ENCODE data around the gene UTP11.
"Not testable (repeated sequence)": the region's sequence is repeated elsewhere in the genome, so short reads cannot be mapped to it uniquely, and the experiment has no call there.

Gene UTP11

GRCh38 chr1:38012363-38013226, at the start of gene UTP11:
TSS of gene UTP11 (plus strand) at chr1:38012734. CDS start at chr1:38012803, 69 bp downstream.
- peak; percentile 95 for DNase-seq (ENCODE audit: low spot score)

GRCh38 chr1:37964106-37964505, 48.4 kb upstream of the UTP11 start:
- not testable (repeated sequence) for DNase-seq (ENCODE audit: low spot score)

GRCh38 chr1:37965301-37965700, 47.2 kb upstream of the UTP11 start:
- no peak for DNase-seq (ENCODE audit: low spot score)

- not testable (repeated sequence) for DNase-seq (ENCODE audit: low spot score)
Observed at GRCh38 chr1:37973684-37974083, 38.9 kb upstream of the UTP11 start.

- no peak for DNase-seq (ENCODE audit: low spot score)
Observed at GRCh38 chr1:37974567-37974966, 38.0 kb upstream of the UTP11 start.

- peak; percentile 55 for DNase-seq (ENCODE audit: low spot score)
Observed at GRCh38 chr1:37975083-37975482, 37.5 kb upstream of the UTP11 start.

GRCh38 chr1:37978541-37978940, 34.0 kb upstream of the UTP11 start:
- no peak for DNase-seq (ENCODE audit: low spot score)

GRCh38 chr1:37983546-37983945, 29.0 kb upstream of the UTP11 start:
- DNase-seq (ENCODE audit: low spot score) = no peak

GRCh38 chr1:37987679-37988078, 24.9 kb upstream of the UTP11 start:
- DNase-seq (ENCODE audit: low spot score) = no peak

GRCh38 chr1:37989361-37989930, 23.1 kb upstream of the UTP11 start:
- peak; percentile 34 for DNase-seq (ENCODE audit: low spot score)

- no peak for DNase-seq (ENCODE audit: low spot score)
Observed at GRCh38 chr1:37994886-37995566, 17.5 kb upstream of the UTP11 start.

- DNase-seq (ENCODE audit: low spot score) = peak; percentile 53
Observed at GRCh38 chr1:37995751-37996345, 16.7 kb upstream of the UTP11 start.

- no peak for DNase-seq (ENCODE audit: low spot score)
Observed at GRCh38 chr1:37997256-37998088, 15.1 kb upstream of the UTP11 start.

GRCh38 chr1:37998089-37998808, 14.3 kb upstream of the UTP11 start:
- DNase-seq (ENCODE audit: low spot score) = no peak

GRCh38 chr1:37998913-37999429, 13.6 kb upstream of the UTP11 start:
- no peak for DNase-seq (ENCODE audit: low spot score)

- peak; percentile 58 for DNase-seq (ENCODE audit: low spot score)
Observed at GRCh38 chr1:37999430-38000232, 12.9 kb upstream of the UTP11 start.

GRCh38 chr1:38000233-38000528, 12.4 kb upstream of the UTP11 start:
- DNase-seq (ENCODE audit: low spot score) = peak; percentile 21

- DNase-seq (ENCODE audit: low spot score) = peak; percentile 88
Observed at GRCh38 chr1:38000529-38001455, 11.7 kb upstream of the UTP11 start.

Data from hepatic stellate cell (primary cell).